HUDEP-2 (cell line): ENCODE data around the gene ERBB2.
"Not testable (repeated sequence)": the region's sequence is repeated elsewhere in the genome, so short reads cannot be mapped to it uniquely, and the experiment has no call there.

Experiments
- DNase-seq, 76 experiments: peaks; one replicate each; lab custom pipeline; 2025; ENCODE audit not compliant: unreplicated experiment in 76 of 76; lab: John Stamatoyannopoulos, UW

Gene ERBB2

DNA sequence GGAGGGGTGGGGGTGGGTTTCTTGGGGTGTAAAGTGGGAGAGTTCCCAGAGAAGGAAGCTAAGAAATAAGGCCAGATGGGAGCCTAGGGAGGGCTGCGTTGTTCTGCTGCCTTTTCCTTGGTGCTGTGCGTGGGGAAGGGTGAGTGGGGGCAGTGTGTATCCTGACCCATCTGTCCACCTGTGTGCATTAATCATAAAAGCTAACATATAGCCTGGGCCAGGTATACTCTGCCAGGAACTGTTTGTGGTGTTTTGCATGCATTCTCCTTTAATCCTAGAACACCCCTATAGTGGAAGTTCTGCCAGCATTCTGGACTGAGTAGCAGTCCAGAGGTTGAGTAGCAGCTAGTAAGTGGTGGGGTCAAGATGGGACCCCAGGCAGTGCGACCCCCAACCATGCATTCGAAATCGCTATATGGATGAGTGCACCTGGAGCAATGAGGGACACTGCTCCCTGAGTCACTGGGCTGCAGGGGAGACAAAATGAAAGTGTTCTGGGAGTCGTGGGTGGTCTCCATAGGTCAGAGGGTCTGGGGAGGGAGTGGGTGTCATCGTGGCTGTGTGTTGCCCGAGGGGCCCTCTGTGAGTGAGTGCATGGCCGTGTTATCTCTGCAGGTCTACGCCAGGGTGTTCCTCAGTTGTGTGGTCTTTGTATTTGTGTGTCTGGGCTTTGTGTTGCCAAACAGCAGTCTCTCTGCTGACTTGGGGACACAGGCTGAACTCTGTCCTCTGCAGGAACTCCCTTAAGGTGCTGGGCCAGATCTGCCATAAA lies 1.3 kb downstream of the ERBB2 start:
- no peak for DNase-seq

DNA sequence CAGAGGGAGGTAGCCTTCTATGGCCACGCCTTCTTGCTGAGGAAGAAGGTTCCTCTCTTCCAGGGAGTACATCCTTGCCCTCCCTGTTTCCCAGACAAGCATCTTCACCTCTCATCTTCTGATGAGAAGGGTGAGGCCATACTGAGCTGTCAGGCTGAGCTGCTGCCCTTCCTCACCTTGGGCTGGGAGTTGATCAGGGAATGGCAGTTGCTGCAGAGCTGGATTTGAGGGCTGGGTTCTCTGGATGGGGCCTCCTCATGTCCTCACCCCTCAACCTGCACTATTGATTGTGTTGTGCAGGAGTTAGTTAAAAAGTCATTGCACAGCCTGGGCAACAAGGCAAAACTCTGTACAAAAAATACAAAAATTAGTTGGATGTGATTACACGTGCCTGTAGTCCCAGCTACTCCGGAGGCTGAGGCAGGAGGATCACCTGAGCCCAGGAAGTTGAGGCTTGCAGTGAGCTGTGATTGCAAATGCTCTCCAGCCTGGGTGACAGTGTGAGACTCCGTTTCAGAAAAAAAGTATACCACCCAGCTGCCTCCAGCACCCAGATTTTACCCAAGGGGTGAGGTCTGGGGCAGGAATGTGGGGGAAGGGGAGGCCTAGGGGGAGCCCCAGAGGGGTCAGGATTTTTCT lies 2.0 kb downstream of the ERBB2 start:
- DNase-seq, result no peak

- no peak for DNase-seq
Observed at GRCh38 chr17:39702901-39703893, 3.3 kb downstream of the ERBB2 start.

DNA sequence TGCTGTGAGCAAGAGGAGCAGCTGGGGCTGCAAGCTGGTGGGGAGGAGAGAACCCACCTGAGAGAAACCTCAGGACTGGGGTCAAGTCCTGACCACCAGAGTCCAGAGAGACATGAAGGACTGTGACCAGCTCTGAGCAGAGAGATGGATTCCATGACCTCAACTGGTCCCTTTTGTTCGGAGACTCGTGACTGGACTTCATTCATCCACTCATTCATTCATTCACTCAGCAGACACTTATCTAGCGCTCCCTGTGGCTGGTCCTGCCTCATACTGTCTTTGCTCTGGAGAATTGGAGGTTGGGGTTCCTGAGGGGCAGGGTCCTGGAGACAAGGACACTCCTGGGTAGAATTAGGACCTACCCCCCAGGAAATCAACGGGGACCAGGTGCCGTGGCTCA lies 4.0 kb downstream of the ERBB2 start:
- DNase-seq, result no peak

DNA sequence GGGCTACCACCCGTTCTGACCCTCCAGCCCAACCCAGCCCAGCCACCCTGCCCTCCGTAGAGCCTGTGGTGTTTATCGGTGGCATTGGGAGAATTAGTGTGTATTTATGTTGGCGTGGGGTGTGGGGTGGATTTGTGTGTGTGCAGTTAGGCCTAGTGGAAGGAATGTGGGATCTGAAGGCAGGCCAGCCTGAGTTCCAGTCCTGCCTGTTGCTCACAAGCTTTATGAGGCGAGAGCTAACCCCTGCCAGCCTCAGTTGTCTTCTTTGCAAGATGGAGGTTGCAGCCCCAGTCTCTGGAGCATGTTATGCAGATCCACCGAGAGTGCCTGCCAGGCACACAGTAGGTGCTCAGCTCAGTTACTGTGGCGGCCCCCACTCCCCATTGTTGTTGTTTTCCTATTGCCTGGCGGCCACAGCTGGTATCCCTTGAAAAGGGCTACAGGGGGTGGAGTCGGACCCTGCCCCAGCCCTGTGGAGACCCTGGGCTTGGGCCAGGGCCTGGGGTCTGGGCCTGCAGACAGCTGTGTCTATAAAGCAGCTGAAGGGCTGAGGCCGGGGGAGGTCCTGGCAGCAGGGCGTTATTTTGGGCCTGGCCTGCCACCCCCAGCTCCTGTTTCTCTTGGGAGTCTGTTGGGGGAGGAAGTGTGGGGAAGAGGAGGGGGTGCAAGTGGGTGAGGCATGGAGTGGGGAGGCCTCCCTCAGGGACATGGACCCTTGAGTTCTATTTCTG lies 5.1 kb downstream of the ERBB2 start:
- no peak for DNase-seq

DNA sequence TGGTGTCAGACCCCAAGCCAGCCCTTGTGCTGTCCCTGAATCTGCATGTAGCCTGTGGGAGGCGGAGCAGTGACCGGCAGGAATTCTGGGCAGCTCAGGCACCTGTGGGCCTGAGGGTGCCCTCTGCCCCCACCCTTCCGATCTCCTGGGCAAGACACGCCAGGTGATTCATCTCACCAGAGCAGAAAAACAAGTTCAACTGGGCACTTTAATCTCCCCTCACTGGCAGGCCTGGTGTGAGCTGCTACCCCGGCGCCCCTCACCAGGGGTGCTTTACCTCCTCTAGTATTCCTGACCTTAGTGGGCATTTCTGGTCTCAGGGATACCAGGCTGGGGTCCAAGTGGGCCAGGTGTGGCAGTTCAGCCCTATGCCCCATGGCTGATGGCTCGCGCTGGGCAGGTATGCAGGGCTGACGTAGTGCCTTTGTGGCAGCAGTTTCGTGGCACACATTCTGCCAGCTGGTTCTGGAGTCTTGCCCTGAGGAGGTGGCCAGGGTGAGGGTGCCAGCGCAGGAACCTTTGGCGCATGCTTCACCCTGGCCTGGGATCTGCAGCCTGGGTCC lies 6.0 kb downstream of the ERBB2 start:
- DNase-seq, result no peak

- DNase-seq, result no peak
Observed at GRCh38 chr17:39706383-39706782, 6.5 kb downstream of the ERBB2 start.

- no peak for DNase-seq
Observed at GRCh38 chr17:39706921-39707337, 7.1 kb downstream of the ERBB2 start.

- DNase-seq, result no peak
Observed at GRCh38 chr17:39709319-39709997, 9.6 kb downstream of the ERBB2 start.

- DNase-seq, result no peak
Observed at GRCh38 chr17:39709998-39710964, 10.4 kb downstream of the ERBB2 start.

DNA sequence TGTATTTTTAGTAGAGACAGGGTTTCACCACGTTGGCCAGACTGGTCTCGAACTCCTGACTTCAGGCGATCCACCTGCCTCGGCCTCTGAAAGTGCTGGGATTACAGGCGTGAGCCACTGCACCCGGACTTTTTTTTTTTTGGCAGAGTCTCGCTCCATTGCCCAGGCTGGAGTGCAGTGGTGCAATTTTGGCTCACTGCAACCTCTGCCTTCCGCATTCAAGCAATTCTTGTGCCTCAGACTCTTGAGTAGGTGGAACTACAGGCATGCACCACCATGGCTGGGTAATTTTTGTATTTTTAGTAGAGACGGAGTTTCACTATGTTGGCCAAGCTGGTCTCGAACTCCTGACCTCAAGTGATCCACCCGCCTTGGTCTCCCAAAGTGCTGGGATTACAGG lies 11.2 kb downstream of the ERBB2 start:
- DNase-seq, result not testable (repeated sequence)

DNA sequence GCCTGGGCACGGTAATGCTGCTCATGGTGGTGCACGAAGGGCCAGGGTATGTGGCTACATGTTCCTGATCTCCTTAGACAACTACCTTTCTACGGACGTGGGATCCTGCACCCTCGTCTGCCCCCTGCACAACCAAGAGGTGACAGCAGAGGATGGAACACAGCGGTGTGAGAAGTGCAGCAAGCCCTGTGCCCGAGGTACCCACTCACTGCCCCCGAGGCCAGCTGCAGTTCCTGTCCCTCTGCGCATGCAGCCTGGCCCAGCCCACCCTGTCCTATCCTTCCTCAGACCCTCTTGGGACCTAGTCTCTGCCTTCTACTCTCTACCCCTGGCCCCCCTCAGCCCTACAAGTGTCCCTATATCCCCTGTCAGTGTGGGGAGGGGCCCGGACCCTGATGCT lies 12.0 kb downstream of the ERBB2 start:
- no peak for DNase-seq

DNA sequence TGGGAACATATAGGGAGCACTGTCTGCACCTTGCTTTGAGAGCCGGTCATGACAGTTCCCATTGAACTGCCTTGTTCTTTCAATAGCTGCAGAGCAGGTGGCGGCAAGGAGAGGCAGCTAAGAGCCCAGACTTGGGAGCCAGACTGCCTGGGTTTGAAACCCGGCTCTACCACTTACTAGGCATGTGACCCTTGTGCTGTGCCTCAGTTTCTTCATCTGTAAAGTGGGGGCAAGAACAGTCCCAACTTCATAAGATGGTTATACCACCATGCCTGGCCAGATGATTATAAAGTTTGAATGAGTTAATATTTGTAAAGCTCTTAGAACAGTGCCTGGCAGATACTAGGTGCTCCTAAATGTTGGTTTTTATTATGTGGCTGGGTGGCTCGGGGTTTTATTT lies 14.4 kb downstream of the ERBB2 start:
- DNase-seq, result no peak

DNA sequence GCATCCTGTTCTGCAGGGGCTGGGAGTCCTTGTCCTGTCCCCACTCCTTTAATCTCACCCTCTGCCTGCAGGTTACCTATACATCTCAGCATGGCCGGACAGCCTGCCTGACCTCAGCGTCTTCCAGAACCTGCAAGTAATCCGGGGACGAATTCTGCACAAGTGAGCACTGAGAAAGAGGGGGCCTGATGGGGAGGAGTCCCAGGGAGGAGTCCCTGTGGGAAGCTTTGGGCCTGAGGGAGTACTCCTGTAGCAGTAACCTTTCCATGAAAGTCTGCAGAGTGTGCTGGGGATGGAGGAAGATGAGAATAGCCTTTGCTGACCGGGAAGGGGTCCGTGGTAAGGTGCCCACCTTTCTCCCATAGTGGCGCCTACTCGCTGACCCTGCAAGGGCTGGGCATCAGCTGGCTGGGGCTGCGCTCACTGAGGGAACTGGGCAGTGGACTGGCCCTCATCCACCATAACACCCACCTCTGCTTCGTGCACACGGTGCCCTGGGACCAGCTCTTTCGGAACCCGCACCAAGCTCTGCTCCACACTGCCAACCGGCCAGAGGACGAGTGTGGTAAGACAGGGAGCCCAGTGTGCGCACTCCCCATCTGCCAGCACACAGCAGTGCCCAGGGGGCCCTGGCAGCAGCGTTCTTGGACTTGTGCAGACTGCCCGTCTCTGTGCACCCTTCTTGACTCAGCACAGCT lies 15.7 kb downstream of the ERBB2 start:
- DNase-seq, result no peak

GRCh38 chr17:39716073-39716818 lies 16.4 kb downstream of the ERBB2 start:
- no peak for DNase-seq

GRCh38 chr17:39716879-39717536 lies 17.1 kb downstream of the ERBB2 start:
- DNase-seq, result peak in 9 of 76 experiments; percentile 7 to 41 (median 14)

- no peak for DNase-seq
Observed at GRCh38 chr17:39717660-39718059, 17.8 kb downstream of the ERBB2 start.
